GM18861 (cell line): ENCODE measurements around the gene MACROH2A1.

ENCODE experiments used
- ATAC-seq: cut with Tn5 transposase; IDR thresholded peaks from one replicate; pipeline ENCODE4 v1.9.1; 2021; ENCODE audit not compliant: unreplicated experiment

Gene MACROH2A1

GRCh38 chr5:135319928-135320606 lies 79.0 kb downstream of the MACROH2A1 start:
- ATAC-seq = no peak

GRCh38 chr5:135319458-135319857 lies 79.6 kb downstream of the MACROH2A1 start:
- no peak for ATAC-seq

- ATAC-seq = no peak
These were observed 80.1 kb downstream of the MACROH2A1 start for GRCh38 chr5:135318924-135319323.

GRCh38 chr5:135318037-135318436 lies 81.0 kb downstream of the MACROH2A1 start:
- no peak for ATAC-seq

GRCh38 chr5:135317286-135317685 lies 81.7 kb downstream of the MACROH2A1 start:
- ATAC-seq = no peak

- no peak for ATAC-seq
These were observed 83.6 kb downstream of the MACROH2A1 start for GRCh38 chr5:135315386-135315785.

- ATAC-seq = no peak
These were observed 85.1 kb downstream of the MACROH2A1 start for GRCh38 chr5:135313946-135314345.

- ATAC-seq = no peak
These were observed 85.6 kb downstream of the MACROH2A1 start for GRCh38 chr5:135313405-135313804.

GRCh38 chr5:135312255-135312935 lies 86.6 kb downstream of the MACROH2A1 start:
- no peak for ATAC-seq

- ATAC-seq = no peak
These were observed 88.6 kb downstream of the MACROH2A1 start for GRCh38 chr5:135310328-135310989.

GRCh38 chr5:135309391-135310327 lies 89.4 kb downstream of the MACROH2A1 start:
- ATAC-seq = no peak

GRCh38 chr5:135308752-135309151 lies 90.3 kb downstream of the MACROH2A1 start:
- ATAC-seq = no peak

GRCh38 chr5:135308245-135308644 lies 90.8 kb downstream of the MACROH2A1 start:
- ATAC-seq = no peak

- no peak for ATAC-seq
These were observed 91.7 kb downstream of the MACROH2A1 start for GRCh38 chr5:135307143-135307903.

GRCh38 chr5:135306557-135306956 lies 92.5 kb downstream of the MACROH2A1 start:
- ATAC-seq = no peak

- ATAC-seq = no peak
These were observed 94.4 kb downstream of the MACROH2A1 start for GRCh38 chr5:135304352-135305221.

GRCh38 chr5:135303582-135304173 lies 95.4 kb downstream of the MACROH2A1 start:
- no peak for ATAC-seq

GRCh38 chr5:135296900-135297816 lies 101.9 kb downstream of the MACROH2A1 start:
- no peak for ATAC-seq
